HG03460 (cell line): Measurements from ENCODE around the gene KRTAP5-1.

Source experiments
- ATAC-seq: cut with Tn5 transposase; IDR thresholded peaks from one replicate; pipeline ENCODE4 v1.9.1; 2021; ENCODE audit not compliant: unreplicated experiment

KRTAP5-1 gene

DNA sequence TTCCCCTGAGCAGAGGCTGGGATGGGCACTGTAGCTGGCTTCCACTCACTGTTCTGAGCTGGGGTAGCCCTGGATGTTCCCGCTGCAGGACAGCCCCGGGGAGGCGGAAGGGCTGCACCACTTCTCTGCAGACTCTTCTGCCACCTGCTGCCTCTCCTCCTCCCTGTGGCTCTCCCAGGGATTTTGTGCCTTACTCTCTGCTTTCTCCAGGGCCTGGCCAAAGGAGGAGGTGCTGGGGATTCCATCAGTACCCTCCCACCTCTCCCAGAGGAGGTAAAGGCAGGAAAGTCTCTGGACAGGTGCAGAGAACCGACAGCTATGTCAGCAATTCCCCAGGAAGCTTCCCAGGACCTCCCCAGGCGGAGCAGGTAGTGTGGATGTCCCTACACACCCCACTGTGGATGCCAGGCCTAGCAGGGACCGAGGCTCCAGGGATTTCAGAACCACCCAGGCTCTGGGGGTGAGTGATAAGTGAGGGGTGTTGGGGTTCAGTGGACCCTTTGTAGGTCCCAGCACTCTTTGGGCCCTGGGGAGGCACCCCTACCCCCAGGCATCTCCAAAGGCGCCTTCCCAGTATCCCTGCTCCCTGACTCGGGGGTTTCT is 24.3 kb downstream of the KRTAP5-1 start:
- ATAC-seq, result no peak

- no peak for ATAC-seq
Measured at GRCh38 chr11:1560002-1560648, 25.0 kb downstream of the KRTAP5-1 start.

- ATAC-seq, result no peak
Measured at GRCh38 chr11:1559111-1559951, 25.8 kb downstream of the KRTAP5-1 start.

- no peak for ATAC-seq
Measured at GRCh38 chr11:1558775-1559110, 26.3 kb downstream of the KRTAP5-1 start.

DNA sequence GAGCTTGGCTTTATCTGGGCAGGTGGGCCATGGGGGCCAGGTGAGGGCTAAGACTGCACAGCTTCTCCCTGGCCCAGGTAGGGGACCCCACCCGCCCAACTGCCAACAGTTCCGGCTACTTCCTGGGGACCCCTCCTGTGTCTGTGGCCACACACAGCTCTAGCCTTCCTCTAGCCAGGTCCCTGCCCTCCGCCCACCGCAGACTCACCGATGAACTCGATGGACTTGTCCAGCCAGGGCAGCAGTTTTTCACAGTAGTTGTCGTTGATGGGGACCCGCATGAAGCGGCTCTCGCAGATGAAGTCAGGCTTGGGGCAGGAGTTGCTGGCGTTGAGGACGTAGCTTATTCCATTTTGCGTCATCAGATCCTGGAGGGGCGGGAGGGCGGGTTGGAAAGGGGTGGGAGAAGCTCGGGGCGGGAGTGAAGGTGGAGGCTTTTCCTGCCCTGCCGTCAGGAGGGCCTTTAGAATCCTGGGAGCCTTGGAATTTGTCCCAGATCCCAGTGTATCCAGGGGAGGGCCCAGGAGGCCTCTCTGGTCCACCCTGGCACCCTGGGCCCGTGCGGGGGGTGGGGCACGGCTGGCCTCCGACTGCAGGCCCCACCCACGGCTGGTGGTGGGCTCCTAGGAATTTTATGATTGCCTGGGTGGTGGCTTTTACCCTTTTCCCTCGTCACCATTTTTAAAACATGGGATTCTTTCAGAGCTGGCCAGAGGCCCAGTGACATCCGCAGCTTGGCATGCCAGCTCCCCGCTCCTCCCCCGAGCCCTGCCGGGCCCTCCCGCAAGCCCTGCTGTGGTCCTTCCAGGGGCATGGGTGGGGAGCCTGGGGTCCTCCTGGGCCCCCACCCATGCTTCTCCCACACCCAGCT is 26.9 kb downstream of the KRTAP5-1 start:
- ATAC-seq, result no peak

DNA sequence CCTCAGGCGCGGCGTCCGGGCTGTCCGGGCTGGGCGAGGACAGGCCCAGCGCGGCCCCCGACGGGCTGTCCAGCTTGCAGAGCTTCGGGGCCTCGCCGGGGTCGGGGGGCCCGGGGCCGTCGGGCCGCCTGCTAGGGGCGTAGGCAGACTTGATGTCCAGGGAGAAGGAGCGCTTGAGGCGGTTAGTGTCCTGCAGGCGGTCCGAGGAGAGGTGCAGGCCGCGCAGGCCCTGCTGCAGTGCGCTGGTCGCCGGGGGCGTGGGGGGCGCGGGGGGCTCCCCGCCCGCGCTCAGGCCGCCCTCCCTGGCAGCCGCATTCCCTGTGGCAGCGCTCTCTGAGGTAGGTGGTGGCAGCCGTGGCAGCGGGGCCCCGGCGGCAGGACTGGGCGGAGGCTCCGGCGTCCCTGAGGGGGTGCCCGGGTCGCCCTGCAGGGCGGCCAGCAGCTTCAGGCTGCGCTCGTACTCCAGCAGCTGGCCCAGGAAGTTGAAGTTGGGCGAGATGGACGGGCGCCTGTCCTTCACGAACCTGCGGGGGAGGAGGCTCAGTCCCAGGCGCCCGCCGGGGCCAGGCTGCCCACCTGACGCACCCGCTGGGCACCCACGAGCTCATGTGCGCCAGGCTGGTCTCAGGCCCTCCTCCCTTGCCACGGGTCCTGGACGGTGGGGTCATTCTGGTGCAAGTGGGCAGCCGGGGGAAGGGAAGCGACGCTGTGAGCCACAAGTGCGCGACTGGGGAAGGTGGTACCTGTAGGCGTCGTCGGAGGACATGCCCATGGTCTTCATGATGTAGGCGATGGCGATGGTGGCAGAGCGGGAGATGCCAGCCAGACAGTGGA is 27.8 kb downstream of the KRTAP5-1 start:
- no peak for ATAC-seq

- ATAC-seq, result no peak
Measured at GRCh38 chr11:1556278-1556902, 28.7 kb downstream of the KRTAP5-1 start.

DNA sequence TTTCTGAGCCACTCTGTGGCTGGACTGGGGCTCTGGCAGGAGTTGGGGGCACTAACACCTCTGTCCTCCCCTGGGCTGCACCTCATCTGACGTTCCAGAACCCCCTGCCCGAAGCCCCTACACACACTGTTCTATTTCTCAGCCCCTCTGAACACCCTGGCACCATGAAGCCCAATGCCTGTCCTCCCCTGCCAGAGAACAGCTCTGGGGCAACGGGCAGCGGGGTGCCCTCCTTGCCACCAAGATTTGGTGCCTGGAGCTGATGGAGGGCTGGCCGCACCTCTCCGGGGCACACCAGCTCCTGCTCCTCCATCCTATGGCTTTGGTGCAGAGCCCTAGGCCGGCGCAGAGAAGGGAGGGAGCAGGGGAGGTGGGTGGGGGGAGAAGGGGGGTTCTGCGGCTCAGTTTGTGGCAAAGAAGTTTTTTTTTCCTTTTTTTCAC is 29.4 kb downstream of the KRTAP5-1 start:
- ATAC-seq, result no peak

DNA sequence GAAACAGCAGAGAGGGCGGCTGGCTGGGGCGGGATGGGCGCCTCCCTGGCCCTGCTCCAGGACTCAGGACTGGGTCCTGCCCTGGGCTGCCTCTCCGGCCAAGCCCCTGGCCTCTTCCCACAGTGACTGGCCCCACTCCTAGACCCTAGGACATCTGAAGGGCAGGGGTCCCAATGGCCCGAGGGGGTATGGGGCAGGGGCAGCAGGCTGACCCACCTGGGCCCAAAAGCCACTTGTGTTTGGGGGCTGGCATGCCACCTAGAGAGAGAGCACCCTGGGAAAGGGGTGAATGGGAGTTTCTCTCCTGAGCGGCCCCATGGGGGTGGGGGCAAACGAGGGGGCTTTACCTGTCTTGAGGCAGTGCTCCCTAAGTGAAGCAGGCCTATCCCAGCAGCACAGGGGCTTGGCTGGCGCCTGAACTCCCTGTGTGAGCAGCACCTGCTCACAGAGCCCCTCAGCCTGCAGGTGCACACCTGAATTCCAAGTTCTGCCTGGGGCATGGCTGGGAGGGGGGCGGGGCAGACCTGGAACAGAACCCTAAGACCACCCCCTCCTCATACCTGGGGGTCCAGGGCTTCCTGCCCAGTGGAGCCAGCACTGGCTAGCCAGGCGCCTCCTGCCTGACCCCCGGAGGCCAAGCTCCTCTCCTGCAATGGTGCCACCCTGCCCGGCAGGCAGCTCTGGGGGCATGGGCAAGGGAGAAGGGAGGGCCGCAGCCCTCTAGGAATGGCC is 29.9 kb downstream of the KRTAP5-1 start:
- ATAC-seq, result no peak

DNA sequence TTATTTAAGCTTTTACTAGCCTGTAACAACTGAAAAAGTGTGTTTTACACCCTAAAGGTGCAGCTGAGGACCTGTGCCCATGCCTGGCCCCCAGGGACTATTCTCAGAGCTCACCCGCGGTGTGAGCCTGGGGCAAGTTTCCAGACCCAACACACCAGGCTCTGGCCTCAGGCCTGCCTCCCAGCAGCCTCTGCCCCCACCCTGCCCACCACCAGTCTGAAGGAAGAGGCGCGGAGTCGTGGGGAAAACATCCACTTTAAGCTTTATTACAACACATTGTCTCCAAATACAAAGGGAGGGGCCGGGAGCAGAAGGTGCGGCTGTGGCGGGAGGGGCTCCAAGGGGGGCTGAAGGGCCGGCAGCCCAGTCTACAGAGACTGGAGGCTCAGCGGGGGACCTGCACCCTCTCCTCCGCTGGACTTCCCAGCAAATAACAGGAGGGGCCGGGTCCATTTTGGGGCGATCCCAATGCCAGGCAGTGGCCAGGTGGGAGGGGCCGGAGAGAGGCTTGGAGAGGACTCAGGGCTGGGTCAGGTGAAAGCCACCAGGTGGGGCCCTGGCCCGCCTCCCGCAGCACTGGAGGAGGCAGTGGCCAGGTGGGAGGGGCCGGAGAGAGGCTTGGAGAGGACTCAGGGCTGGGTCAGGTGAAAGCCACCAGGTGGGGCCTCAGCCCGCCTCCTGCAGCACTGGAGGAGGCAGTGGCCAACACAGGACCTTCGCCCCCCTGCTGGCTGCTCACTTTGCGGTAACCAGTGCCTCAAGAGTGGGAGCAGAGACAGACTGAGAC is 31.1 kb downstream of the KRTAP5-1 start:
- no peak for ATAC-seq

- ATAC-seq, result no peak
Measured at GRCh38 chr11:1549338-1550330, 35.4 kb downstream of the KRTAP5-1 start.

GRCh38 chr11:1548221-1549070 is 36.6 kb downstream of the KRTAP5-1 start:
- no peak for ATAC-seq

GRCh38 chr11:1547467-1548098 is 37.5 kb downstream of the KRTAP5-1 start:
- no peak for ATAC-seq

GRCh38 chr11:1546536-1547466 is 38.3 kb downstream of the KRTAP5-1 start:
- no peak for ATAC-seq

DNA sequence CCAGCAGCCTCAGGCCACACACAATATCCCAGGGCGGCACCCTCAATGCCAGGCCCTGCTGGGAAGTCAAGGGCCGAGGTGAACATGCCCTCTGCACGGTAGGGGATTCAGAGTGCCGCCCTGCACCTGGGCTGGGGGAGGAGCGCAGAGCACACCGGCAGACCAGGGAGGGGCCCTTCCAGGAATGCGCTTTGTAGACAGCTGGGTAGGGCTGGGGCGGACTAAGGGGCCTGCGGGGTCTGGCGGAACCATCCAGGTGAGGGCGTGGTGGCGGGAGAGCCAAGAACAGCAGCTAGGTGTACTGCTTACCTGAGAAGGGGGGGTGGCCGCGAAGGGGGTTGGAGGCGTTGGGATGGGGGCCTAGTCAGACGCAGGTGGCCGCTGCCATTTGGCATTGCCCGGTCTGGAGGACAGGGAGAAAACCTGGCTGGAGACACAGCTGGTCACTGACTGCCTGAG is 39.0 kb downstream of the KRTAP5-1 start:
- no peak for ATAC-seq
